ENCODE data around the gene GPR157.

The GPR157 gene

GRCh38 chr1:9086045-9086444 is 42.9 kb downstream of the GPR157 start:
- DNase-seq = no peak

GRCh38 chr1:9085306-9085940 is 43.5 kb downstream of the GPR157 start:
- no peak for DNase-seq

GRCh38 chr1:9084906-9085305 is 44.0 kb downstream of the GPR157 start:
- DNase-seq = no peak

- DNase-seq = no peak
Measured at GRCh38 chr1:9081473-9081872, 47.4 kb downstream of the GPR157 start.

GRCh38 chr1:9080705-9081291 is 48.1 kb downstream of the GPR157 start:
- no peak for DNase-seq

GRCh38 chr1:9079988-9080704 is 48.8 kb downstream of the GPR157 start:
- no peak for DNase-seq

- no peak for DNase-seq
Measured at GRCh38 chr1:9078752-9079500, 50.0 kb downstream of the GPR157 start.

GRCh38 chr1:9078015-9078751 is 50.7 kb downstream of the GPR157 start:
- no peak for DNase-seq

GRCh38 chr1:9075022-9075421 is 53.9 kb downstream of the GPR157 start:
- DNase-seq = no peak

GRCh38 chr1:9073143-9073542 is 55.8 kb downstream of the GPR157 start:
- DNase-seq = no peak

- DNase-seq = no peak
Measured at GRCh38 chr1:9071554-9072235, 57.2 kb downstream of the GPR157 start.

GRCh38 chr1:9070486-9070885 is 58.4 kb downstream of the GPR157 start:
- no peak for DNase-seq

- DNase-seq = no peak
Measured at GRCh38 chr1:9069326-9070100, 59.4 kb downstream of the GPR157 start, which contains the start of gene SLC2A5. Gene SLC2A5 (minus strand): TSS chr1:9069635. CDS start chr1:9069536, 99 bp downstream.

- DNase-seq = no peak
Measured at GRCh38 chr1:9068981-9069325, 59.9 kb downstream of the GPR157 start.

- no peak for DNase-seq
Measured at GRCh38 chr1:9066945-9067807, 61.7 kb downstream of the GPR157 start.

- DNase-seq = no peak
Measured at GRCh38 chr1:9065213-9065751, 63.6 kb downstream of the GPR157 start.

GRCh38 chr1:9062846-9063245 is 66.1 kb downstream of the GPR157 start:
- no peak for DNase-seq

- DNase-seq = no peak
Measured at GRCh38 chr1:9062021-9062471, 66.9 kb downstream of the GPR157 start.

GRCh38 chr1:9061252-9061960 is 67.5 kb downstream of the GPR157 start:
- no peak for DNase-seq

All from activated naive CD4-positive, alpha-beta T cell treated with Interleukin-2 at 50 U/mL for 16 hours (primary cell).